Measurements from ENCODE around the gene EHBP1. TPM values are rescaled to one million over a fixed set of nuclear protein-coding genes. Genes with fewer than 3 reads are reported as not detected.

EHBP1 gene
- total and polyA plus RNA-seq, 8 donors = 10.2 to 142 (median 37.9) TPM

DNA sequence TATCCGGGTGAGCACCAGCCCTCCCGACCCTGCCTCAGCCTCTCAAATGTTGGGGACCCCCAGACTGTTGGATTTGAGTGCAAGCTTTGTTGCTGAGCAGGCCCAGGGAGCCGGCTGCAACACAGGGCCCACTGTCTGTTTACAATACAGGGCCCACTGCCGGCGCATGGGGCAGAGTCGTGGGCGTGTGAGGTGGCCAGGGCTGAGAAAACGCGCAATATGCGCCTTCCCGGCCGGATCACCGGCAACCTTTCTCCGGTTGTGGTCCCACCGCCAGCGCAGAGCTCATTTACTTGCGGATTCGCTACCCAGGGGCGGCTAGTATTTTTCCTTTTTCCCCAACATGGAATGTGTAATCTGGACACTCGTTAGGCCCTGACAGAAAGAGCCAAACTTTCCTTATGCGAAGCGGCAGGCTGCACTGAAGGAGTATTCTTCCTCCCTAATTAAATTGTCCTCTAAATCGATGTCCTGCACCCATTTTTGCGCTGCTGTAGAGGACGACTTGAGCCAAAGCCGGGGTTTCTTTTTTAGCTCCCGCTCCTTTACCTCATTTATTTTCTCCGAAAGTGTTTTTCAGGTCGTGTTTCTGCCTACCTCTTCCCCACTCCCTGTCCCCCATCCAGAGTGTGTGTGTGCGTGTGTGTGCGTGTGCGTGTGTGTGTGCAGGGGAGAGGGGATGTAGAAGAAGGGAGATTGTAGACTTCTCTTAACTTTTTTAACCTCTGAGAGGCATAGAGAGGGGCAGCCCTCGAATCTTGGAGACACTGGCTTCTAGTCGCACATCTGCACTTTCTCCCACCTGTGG is 347.8 kb downstream of the EHBP1 start:
- DNase-seq = peak in 1 of 2 donors; percentile 8
- WGBS, 5 donors = 53 to 69% (median 64%) methylated on average over 33 to 34 of the region's 34 CpGs
- Histone ChIP-seq H3K4me1 (peaks cover 58 to 88% (median 78%) of the 10 kb centered on the region in 4 donors), H3K27me3 (peaks cover 59 to 100% (median 100%) of the 10 kb centered on the region in 3 donors), H3K27ac (no peak overlapping the region), H3K36me3 (no peaks in the 10 kb centered on the region), H3K4me3 (peak overlapping the region in 3 of 4 donors; percentile 16 to 46 (median 35)), H3K9me3 (peaks cover 0 to 46% (median 5%) of the 10 kb centered on the region in 4 donors)
- intact Hi-C loops (cut with DNase I; ENCODE audit: low total_unique reads) = no loop called here
- TF ChIP-seq POLR2A (IDR thresholded peaks at IDR 0.05) (no peak), POLR2AphosphoS5 (IDR thresholded peaks at IDR 0.05) (no peak), CTCF (IDR thresholded peaks at IDR 0.05) (no peak), EP300 (IDR thresholded peaks at IDR 0.05) (no peak)

DNA sequence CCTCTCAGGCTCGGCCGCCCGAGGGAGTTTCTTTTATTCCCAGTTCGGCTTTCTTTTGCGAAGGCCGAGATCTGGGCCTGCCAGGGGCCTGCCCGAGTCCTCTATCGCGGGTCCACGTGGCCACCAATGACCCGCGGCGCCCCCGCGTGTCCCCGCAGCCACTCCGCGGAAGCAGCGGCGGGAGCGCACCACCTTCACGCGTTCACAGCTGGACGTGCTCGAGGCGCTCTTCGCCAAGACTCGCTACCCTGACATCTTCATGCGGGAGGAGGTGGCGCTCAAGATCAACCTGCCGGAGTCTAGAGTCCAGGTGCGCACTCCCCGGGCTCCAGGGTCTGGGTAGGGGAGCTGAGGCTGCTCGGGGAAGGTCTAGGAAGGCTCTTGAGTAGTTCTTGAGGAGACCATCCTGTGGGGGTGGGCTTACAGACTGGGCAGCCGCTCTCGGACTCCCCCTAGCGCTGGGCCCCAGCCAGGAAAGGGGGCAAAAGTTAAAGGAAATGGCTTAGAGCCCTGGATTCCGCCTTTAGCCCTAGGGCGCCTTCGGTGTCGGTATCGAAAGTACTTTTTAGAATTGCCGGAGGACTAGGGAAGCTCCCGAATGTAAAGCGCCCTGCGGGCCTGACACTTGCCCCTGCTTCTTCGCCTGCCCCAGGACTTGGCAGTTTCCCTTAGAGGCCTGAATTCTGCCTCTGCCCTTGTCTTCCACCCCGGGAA is 348.5 kb downstream of the EHBP1 start:
- Histone ChIP-seq H3K27me3 (peaks cover 59 to 100% (median 100%) of the 10 kb centered on the region in 3 donors), H3K27ac (no peak overlapping the region), H3K36me3 (no peaks in the 10 kb centered on the region), H3K4me1 (peaks cover 58 to 88% (median 78%) of the 10 kb centered on the region in 4 donors), H3K4me3 (peak overlapping the region; percentile 16 to 46 (median 31)), H3K9me3 (peaks cover 0 to 41% (median 6%) of the 10 kb centered on the region in 4 donors)
- 8 to 24% (median 22%) methylated on average over 34 to 48 of the region's 48 CpGs for WGBS, 5 donors
- DNase-seq = peak in 1 of 2 donors; percentile 68
- TF ChIP-seq POLR2AphosphoS5 (IDR thresholded peaks at IDR 0.05) (no peak), POLR2A (IDR thresholded peaks at IDR 0.05) (no peak), EP300 (IDR thresholded peaks at IDR 0.05) (no peak)
- intact Hi-C loops (cut with DNase I; ENCODE audit: low total_unique reads) = no loop called here

- Histone ChIP-seq H3K4me3 (peak overlapping the region in 2 of 4 donors; percentile 35 to 46), H3K9me3 (peaks cover 0 to 47% (median 11%) of the 10 kb centered on the region in 4 donors), H3K36me3 (no peaks in the 10 kb centered on the region), H3K4me1 (peaks cover 58 to 88% (median 78%) of the 10 kb centered on the region in 4 donors), H3K27ac (no peak overlapping the region), H3K27me3 (peaks cover 60 to 100% (median 100%) of the 10 kb centered on the region in 3 donors)
- TF ChIP-seq CTCF (IDR thresholded peaks at IDR 0.05) (no peak), EP300 (IDR thresholded peaks at IDR 0.05) (no peak), POLR2AphosphoS5 (IDR thresholded peaks at IDR 0.05) (no peak), POLR2A (IDR thresholded peaks at IDR 0.05) (no peak)
- 28 to 53% (median 41%) methylated on average over 7 of the region's 7 CpGs for WGBS, 5 donors
- peak in 1 of 2 donors; percentile 15 for DNase-seq
- intact Hi-C loops (cut with DNase I; ENCODE audit: low total_unique reads) = no loop called here
These were observed 349.3 kb downstream of the EHBP1 start for GRCh38 chr2:63054841-63055225.

- Histone ChIP-seq H3K4me1 (peaks cover 52 to 85% (median 73%) of the 10 kb centered on the region in 4 donors), H3K9me3 (peaks cover 0 to 48% (median 13%) of the 10 kb centered on the region in 4 donors), H3K4me3 (peak overlapping the region in 3 of 4 donors; percentile 14 to 46 (median 19)), H3K27ac (no peak overlapping the region), H3K27me3 (peaks cover 56 to 100% (median 100%) of the 10 kb centered on the region in 3 donors), H3K36me3 (no peaks in the 10 kb centered on the region)
- WGBS, 5 donors = 12 to 31% (median 25%) methylated on average over 39 to 63 of the region's 63 CpGs
- intact Hi-C loops (cut with DNase I; ENCODE audit: low total_unique reads) = no loop called here
- DNase-seq = peak in 1 of 2 donors; percentile 53
- no peak for TF ChIP-seq POLR2A (IDR thresholded peaks at IDR 0.05)
- TF ChIP-seq EP300 (IDR thresholded peaks at IDR 0.05) = no peak
- no peak for TF ChIP-seq CTCF (IDR thresholded peaks at IDR 0.05)
These were observed 350.0 kb downstream of the EHBP1 start for GRCh38 chr2:63055226-63056106.

Data from stomach (tissue), 9 donors.